ENCODE results near the gene PROX1. TPM values are rescaled to one million over a fixed set of nuclear protein-coding genes. Genes with fewer than 3 reads are reported as not detected.

Gene PROX1
- total RNA-seq, 1 donor from 2014 or later: 0.32 TPM

DNA sequence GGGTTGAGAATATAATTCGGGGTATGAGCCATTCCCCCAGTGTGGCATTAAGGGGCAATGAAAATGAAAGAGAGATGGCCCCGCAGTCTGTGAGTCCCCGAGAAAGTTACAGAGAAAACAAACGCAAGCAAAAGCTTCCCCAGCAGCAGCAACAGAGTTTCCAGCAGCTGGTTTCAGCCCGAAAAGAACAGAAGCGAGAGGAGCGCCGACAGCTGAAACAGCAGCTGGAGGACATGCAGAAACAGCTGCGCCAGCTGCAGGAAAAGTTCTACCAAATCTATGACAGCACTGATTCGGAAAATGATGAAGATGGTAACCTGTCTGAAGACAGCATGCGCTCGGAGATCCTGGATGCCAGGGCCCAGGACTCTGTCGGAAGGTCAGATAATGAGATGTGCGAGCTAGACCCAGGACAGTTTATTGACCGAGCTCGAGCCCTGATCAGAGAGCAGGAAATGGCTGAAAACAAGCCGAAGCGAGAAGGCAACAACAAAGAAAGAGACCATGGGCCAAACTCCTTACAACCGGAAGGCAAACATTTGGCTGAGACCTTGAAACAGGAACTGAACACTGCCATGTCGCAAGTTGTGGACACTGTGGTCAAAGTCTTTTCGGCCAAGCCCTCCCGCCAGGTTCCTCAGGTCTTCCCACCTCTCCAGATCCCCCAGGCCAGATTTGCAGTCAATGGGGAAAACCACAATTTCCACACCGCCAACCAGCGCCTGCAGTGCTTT lies 9.4 kb downstream of the PROX1 start:
- TF ChIP-seq, protein P1, sequence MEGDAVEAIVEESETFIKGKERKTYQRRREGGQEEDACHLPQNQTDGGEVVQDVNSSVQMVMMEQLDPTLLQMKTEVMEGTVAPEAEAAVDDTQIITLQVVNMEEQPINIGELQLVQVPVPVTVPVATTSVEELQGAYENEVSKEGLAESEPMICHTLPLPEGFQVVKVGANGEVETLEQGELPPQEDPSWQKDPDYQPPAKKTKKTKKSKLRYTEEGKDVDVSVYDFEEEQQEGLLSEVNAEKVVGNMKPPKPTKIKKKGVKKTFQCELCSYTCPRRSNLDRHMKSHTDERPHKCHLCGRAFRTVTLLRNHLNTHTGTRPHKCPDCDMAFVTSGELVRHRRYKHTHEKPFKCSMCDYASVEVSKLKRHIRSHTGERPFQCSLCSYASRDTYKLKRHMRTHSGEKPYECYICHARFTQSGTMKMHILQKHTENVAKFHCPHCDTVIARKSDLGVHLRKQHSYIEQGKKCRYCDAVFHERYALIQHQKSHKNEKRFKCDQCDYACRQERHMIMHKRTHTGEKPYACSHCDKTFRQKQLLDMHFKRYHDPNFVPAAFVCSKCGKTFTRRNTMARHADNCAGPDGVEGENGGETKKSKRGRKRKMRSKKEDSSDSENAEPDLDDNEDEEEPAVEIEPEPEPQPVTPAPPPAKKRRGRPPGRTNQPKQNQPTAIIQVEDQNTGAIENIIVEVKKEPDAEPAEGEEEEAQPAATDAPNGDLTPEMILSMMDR (IDR thresholded peaks at IDR 0.05): no peak
- no peaks in the 10 kb centered on the region for H3K9me3 ChIP-seq
- no peaks in the 10 kb centered on the region for H3K27me3 ChIP-seq
- no peak for DNase-seq (ENCODE audit: low spot score in 2 of 2)
- H3K4me3 ChIP-seq: no peak overlapping the region
- no peak overlapping the region for H3K27ac ChIP-seq
- H3K4me1 ChIP-seq: no peaks in the 10 kb centered on the region
- intact Hi-C loops (cut with DNase I): no loop called here
- H3K36me3 ChIP-seq: no peaks in the 10 kb centered on the region

DNA sequence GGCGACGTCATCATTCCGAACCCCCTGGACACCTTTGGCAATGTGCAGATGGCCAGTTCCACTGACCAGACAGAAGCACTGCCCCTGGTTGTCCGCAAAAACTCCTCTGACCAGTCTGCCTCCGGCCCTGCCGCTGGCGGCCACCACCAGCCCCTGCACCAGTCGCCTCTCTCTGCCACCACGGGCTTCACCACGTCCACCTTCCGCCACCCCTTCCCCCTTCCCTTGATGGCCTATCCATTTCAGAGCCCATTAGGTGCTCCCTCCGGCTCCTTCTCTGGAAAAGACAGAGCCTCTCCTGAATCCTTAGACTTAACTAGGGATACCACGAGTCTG lies 10.0 kb downstream of the PROX1 start:
- Histone ChIP-seq H3K9me3 (no peaks in the 10 kb centered on the region), H3K27me3 (no peaks in the 10 kb centered on the region), H3K27ac (no peak overlapping the region), H3K36me3 (no peaks in the 10 kb centered on the region), H3K4me1 (no peaks in the 10 kb centered on the region), H3K4me3 (no peak overlapping the region)
- intact Hi-C loops (cut with DNase I): no loop called here
- TF ChIP-seq, protein P1 (IDR thresholded peaks at IDR 0.05): no peak
- no peak for DNase-seq (ENCODE audit: low spot score in 2 of 2)

DNA sequence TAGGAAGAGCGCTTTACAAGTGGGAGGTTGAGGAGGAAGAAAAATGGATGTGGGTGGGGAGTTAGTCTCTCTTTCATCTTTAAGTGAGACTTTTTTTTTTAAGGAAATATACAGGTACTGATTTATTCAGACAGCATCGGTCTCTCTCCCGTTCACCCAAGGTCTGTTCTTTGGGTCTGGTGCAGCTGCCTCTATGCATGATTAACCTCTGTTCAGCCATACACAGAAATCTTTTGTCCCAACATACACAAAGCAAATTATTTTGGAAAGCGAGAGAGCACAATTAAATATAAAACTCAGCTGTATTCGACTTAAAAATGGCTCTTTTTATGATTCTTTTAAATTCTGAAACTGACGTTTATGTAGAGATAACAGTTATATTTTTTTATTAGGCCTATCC lies 11.0 kb downstream of the PROX1 start:
- Histone ChIP-seq H3K4me3 (no peak overlapping the region), H3K36me3 (no peaks in the 10 kb centered on the region), H3K27ac (no peak overlapping the region), H3K27me3 (no peaks in the 10 kb centered on the region), H3K4me1 (no peaks in the 10 kb centered on the region), H3K9me3 (no peaks in the 10 kb centered on the region)
- no peak for DNase-seq (ENCODE audit: low spot score in 2 of 2)
- intact Hi-C loops (cut with DNase I): no loop called here
- TF ChIP-seq, protein P1 (IDR thresholded peaks at IDR 0.05): no peak

DNA sequence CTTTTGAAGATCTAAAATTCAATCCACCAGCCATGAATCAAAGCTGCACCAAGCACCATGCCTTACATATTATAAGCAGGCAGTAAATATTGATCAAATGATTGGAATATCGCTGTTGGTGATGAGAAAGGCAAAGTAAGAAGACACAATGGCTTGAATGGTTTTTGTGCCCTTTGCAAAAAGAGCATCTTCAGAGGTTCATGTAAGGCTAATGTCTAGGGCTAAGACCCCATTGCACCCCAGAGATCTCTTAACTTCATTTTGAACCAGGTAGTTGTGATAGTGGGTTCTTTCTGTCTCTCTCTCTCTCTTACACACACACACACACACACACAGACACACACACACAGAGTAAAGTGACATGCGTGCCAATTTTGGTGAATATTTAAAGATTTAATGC lies 12.0 kb downstream of the PROX1 start:
- Histone ChIP-seq H3K27ac (no peak overlapping the region), H3K4me3 (no peak overlapping the region), H3K4me1 (no peaks in the 10 kb centered on the region), H3K27me3 (no peaks in the 10 kb centered on the region), H3K36me3 (no peaks in the 10 kb centered on the region), H3K9me3 (no peaks in the 10 kb centered on the region)
- intact Hi-C loops (cut with DNase I): no loop called here
- TF ChIP-seq, protein P1 (IDR thresholded peaks at IDR 0.05): no peak
- no peak for DNase-seq (ENCODE audit: low spot score in 2 of 2)

DNA sequence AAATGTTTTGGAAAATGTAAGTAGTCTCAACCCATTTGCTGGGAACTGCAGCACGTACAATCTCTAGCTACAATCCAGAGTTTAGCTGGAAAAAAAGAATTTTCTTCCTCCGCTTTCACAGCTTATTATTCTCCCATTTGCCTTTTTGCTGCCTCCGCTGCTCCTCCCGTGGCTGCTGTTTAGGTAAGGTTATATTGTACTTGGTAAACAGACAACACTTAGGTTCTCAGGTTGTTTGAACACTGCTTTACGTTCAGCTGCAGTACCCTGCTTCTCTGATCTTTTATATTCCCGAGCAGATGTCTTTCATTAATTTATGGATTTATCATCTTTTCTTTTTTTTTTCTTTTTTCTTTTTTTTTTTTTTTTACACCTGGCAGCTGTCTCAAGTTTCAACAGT lies 14.3 kb downstream of the PROX1 start:
- no peak overlapping the region for H3K4me3 ChIP-seq
- H3K36me3 ChIP-seq: no peaks in the 10 kb centered on the region
- intact Hi-C loops (cut with DNase I): no loop called here
- DNase-seq (ENCODE audit: low spot score in 2 of 2): no peak
- H3K27ac ChIP-seq: no peak overlapping the region
- H3K9me3 ChIP-seq: no peaks in the 10 kb centered on the region
- no peaks in the 10 kb centered on the region for H3K4me1 ChIP-seq
- TF ChIP-seq, protein P1 (IDR thresholded peaks at IDR 0.05): no peak
- H3K27me3 ChIP-seq: no peaks in the 10 kb centered on the region

DNA sequence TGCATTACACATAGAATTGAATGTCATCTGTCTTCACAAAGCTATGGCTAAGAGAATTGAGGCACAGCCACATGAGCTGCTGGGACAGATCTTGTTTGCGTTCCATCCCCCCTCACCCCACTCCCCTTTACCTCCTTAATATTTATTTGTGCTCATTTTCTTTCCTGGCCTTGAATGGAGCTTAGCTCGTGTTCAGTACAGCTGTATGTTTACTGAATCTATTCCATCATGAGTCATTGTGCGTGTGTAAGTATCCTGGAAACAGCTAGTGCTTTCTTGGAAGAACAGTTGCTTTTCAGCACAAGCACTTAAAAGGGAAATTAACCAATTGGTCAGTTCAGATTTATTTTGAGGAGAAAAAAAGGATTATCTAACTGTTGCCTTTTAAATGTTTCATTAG lies 14.7 kb downstream of the PROX1 start:
- intact Hi-C loops (cut with DNase I): no loop called here
- TF ChIP-seq, protein P1 (IDR thresholded peaks at IDR 0.05): no peak
- no peak overlapping the region for H3K4me3 ChIP-seq
- no peak for DNase-seq (ENCODE audit: low spot score in 2 of 2)
- H3K27me3 ChIP-seq: no peaks in the 10 kb centered on the region
- H3K36me3 ChIP-seq: no peaks in the 10 kb centered on the region
- no peak overlapping the region for H3K27ac ChIP-seq
- H3K4me1 ChIP-seq: no peaks in the 10 kb centered on the region
- no peaks in the 10 kb centered on the region for H3K9me3 ChIP-seq

All from ascending aorta (tissue), 2 donors.